ENCODE results near the gene BSCL2. TPM values are rescaled to one million over a fixed set of nuclear protein-coding genes. Genes with fewer than 3 reads are reported as not detected.
"Not testable (repeated sequence)": the region's sequence is repeated elsewhere in the genome, so short reads cannot be mapped to it uniquely, and the experiment has no call there.

BSCL2 gene
- total and polyA plus RNA-seq, 4 donors = 22.3 to 61.8 (median 35.1) TPM

DNA sequence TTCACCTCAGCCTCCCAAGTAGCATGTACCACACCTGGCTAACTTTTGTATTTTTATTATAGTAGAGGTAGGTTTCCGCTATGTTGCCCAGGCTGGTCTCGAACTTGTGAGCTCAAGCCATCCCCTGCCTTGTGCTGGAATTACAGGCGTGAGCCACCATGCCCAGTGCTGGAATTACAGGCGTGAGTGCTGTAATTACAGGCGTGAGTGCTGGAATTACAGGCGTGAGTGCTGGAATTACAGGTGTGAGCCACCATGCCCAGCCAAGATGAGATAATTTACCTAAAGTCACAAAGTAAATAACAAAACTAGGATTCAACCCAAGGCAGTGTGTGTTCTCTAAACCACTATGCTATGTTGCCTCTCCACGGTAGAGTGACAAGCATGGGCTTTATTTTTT is 24.7 kb downstream of the BSCL2 start:
- no peak overlapping the region for H3K27ac ChIP-seq (ENCODE audit: low read depth in 1 of 2, low read length in 2 of 2)
- no peak for DNase-seq
- no peaks in the 10 kb centered on the region for H3K27me3 ChIP-seq (ENCODE audit: control insufficient read depth in 1 of 2, insufficient read depth in 2 of 2, low read length in 1 of 2)
- no peak for ATAC-seq (ENCODE audit: low FRiP score)
- no peaks in the 10 kb centered on the region for H3K9me3 ChIP-seq (ENCODE audit: control insufficient read depth, low read length)
- no peaks in the 10 kb centered on the region for H3K36me3 ChIP-seq (ENCODE audit: control insufficient read depth in 1 of 2, insufficient read depth in 2 of 2, low read length in 1 of 2)
- no peak overlapping the region for H3K4me3 ChIP-seq (ENCODE audit: low read length in 2 of 2)
- H3K4me1 ChIP-seq (ENCODE audit: control insufficient read depth in 1 of 2, insufficient read depth in 2 of 2, low read length in 2 of 2) = no peaks in the 10 kb centered on the region
- 88 to 90% methylated on average over 7 of the region's 7 CpGs for WGBS, 2 donors
- intact Hi-C loops (cut with DNase I) = no loop called here

DNA sequence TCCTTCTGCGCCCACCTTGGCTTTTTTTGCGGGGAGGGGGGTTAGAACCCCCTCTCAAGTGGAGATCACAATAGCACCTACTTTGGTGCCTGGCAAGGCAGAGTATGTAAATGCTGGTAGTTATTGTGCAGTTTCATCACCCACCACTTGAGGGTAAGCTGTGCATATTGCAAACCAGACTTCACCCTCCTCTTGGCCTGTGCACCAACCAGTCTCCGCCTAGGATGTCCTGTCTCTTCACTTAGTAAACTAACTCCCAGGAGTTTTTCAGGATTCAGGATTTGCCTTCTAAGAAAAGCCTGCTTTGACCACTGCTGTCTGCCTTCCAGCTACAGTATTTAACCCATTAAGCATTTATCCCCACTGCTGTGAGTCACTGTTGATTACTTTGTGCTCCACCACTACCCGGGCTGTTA is 26.4 kb downstream of the BSCL2 start:
- no peak for DNase-seq
- Histone ChIP-seq H3K27me3 (ENCODE audit: control insufficient read depth in 1 of 2, insufficient read depth in 2 of 2, low read length in 1 of 2) (no peaks in the 10 kb centered on the region), H3K4me1 (ENCODE audit: control insufficient read depth in 1 of 2, insufficient read depth in 2 of 2, low read length in 2 of 2) (no peaks in the 10 kb centered on the region), H3K4me3 (ENCODE audit: low read length in 2 of 2) (no peak overlapping the region), H3K9me3 (ENCODE audit: control insufficient read depth, low read length) (no peaks in the 10 kb centered on the region), H3K36me3 (ENCODE audit: control insufficient read depth in 1 of 2, insufficient read depth in 2 of 2, low read length in 1 of 2) (peaks cover 0 to 3% of the 10 kb centered on the region in 2 donors), H3K27ac (ENCODE audit: low read depth in 1 of 2, low read length in 2 of 2) (no peak overlapping the region)
- intact Hi-C loops (cut with DNase I) = no loop called here
- 58 to 59% methylated on average over 4 of the region's 4 CpGs for WGBS, 2 donors
- ATAC-seq (ENCODE audit: low FRiP score) = peak; percentile 72

DNA sequence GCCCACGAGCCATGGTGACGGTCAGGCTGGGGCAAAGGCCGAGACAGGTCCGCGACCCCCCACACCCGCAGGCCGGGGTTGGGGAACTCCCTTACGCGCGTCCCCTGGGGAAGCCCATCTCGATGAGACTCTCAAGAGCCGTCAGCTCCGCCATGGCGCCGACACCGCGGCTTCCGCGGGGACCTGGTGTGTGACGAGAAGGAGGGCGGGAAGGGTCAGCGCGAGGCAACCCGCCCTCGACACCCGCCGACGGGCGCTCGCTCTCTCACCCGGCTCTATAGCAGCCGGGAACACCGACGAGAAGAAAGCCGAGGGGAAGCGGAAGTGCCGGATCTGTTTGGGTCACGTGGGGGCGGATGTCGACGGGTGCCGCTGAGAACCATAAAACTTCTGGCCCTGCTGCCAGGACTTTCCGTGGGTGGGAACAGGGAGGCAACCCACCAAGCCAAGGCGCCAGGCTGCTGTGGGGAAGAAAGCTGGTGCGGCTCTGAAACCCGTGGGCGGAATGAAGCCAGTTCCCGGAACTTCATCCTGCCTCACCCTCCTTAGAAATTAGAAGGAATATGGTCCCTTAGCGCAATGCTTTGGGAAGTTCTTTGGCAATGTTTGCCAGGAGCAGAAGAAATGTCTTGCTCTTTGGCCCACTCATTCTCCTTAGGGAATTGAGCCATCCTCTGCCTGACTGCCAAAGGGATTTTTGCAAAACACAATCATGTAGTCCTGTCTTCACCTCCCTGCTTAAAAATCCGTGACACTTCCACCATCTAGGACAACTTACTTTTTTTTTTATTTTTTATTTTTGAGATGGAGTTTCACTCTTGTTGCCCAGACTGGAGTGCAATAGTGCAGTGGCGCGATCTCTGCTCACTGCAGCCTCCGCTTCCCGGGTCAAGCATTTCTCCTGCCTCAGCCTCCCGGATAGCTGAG is 28.2 kb downstream of the BSCL2 start, which contains the start of gene UBXN1:
Gene UBXN1 (minus strand): TSS at position 304 of the 927 bp plus-strand sequence. CDS start 150 bp downstream, at position 154.
- ATAC-seq (ENCODE audit: low FRiP score) (peak; percentile 95), DNase-seq (peak; percentile 95 to 97)
- Histone ChIP-seq H3K4me1 (ENCODE audit: control insufficient read depth in 1 of 2, insufficient read depth in 2 of 2, low read length in 2 of 2) (no peaks in the 10 kb centered on the region), H3K36me3 (ENCODE audit: control insufficient read depth in 1 of 2, insufficient read depth in 2 of 2, low read length in 1 of 2) (peaks cover 0 to 3% of the 10 kb centered on the region in 2 donors), H3K27ac (ENCODE audit: low read depth in 1 of 2, low read length in 2 of 2) (peak within 1 kb of the TSS; percentile 68 to 93), H3K9me3 (ENCODE audit: control insufficient read depth, low read length) (no peaks in the 10 kb centered on the region), H3K27me3 (ENCODE audit: control insufficient read depth in 1 of 2, insufficient read depth in 2 of 2, low read length in 1 of 2) (no peaks in the 10 kb centered on the region), H3K4me3 (ENCODE audit: low read length in 2 of 2) (peak within 1 kb of the TSS; percentile 87 to 88)
- 2 to 3% methylated on average over 55 of the region's 55 CpGs for WGBS, 2 donors
- intact Hi-C loops (cut with DNase I) = no loop called here

DNA sequence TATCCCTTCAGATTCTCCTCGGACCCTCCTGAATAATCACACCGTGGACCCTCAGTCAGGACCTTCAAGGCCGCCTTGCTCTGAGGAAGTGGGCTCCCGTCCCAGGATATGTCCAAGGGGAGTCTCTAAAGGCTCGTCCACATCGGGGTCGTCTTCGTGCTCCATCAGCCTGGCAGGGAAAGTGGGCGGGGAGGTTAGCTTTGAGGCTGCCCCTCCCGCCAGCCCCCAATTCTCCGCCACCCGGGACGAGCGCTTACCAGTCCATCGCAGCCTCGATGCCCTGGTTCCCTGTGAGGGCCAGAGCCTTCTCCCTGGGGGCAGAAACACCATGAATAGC is 28.8 kb downstream of the BSCL2 start:
- Histone ChIP-seq H3K4me1 (ENCODE audit: control insufficient read depth in 1 of 2, insufficient read depth in 2 of 2, low read length in 2 of 2) (no peaks in the 10 kb centered on the region), H3K36me3 (ENCODE audit: control insufficient read depth in 1 of 2, insufficient read depth in 2 of 2, low read length in 1 of 2) (peaks cover 0 to 3% of the 10 kb centered on the region in 2 donors), H3K4me3 (ENCODE audit: low read length in 2 of 2) (peak overlapping the region; percentile 87 to 88), H3K27ac (ENCODE audit: low read depth in 1 of 2, low read length in 2 of 2) (peak overlapping the region; percentile 68 to 93), H3K9me3 (ENCODE audit: control insufficient read depth, low read length) (no peaks in the 10 kb centered on the region), H3K27me3 (ENCODE audit: control insufficient read depth in 1 of 2, insufficient read depth in 2 of 2, low read length in 1 of 2) (no peaks in the 10 kb centered on the region)
- intact Hi-C loops (cut with DNase I) = no loop called here
- 3% methylated on average over 16 of the region's 16 CpGs for WGBS, 2 donors
- ATAC-seq (ENCODE audit: low FRiP score) (peak; percentile 20), DNase-seq (no peak)

DNA sequence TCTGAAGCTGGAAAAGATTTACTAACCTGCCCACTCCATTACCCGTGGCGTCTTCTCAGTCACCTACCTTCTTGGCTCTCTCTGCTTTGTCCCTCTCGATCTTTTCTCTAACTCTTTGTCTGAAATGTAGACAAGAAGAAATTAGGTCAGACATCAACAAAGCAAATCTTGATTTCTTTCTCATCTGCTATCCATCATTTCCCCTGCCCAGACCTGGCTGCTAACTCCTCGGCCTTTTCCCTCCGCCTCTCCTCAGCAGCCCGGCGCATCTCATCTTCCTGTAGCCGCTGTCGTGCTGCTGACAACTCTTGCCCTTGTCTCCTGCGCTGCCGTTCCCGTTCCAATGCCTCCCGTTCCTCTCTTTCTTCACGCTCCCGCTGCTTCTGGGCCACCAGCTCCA is 29.5 kb downstream of the BSCL2 start:
- Histone ChIP-seq H3K9me3 (ENCODE audit: control insufficient read depth, low read length) (no peaks in the 10 kb centered on the region), H3K4me3 (ENCODE audit: low read length in 2 of 2) (no peak overlapping the region), H3K4me1 (ENCODE audit: control insufficient read depth in 1 of 2, insufficient read depth in 2 of 2, low read length in 2 of 2) (no peaks in the 10 kb centered on the region), H3K27me3 (ENCODE audit: control insufficient read depth in 1 of 2, insufficient read depth in 2 of 2, low read length in 1 of 2) (no peaks in the 10 kb centered on the region), H3K36me3 (ENCODE audit: control insufficient read depth in 1 of 2, insufficient read depth in 2 of 2, low read length in 1 of 2) (peaks cover 0 to 3% of the 10 kb centered on the region in 2 donors), H3K27ac (ENCODE audit: low read depth in 1 of 2, low read length in 2 of 2) (no peak overlapping the region)
- DNase-seq (no peak), ATAC-seq (ENCODE audit: low FRiP score) (no peak)
- 82 to 85% methylated on average over 15 of the region's 15 CpGs for WGBS, 2 donors
- intact Hi-C loops (cut with DNase I) = no loop called here

DNA sequence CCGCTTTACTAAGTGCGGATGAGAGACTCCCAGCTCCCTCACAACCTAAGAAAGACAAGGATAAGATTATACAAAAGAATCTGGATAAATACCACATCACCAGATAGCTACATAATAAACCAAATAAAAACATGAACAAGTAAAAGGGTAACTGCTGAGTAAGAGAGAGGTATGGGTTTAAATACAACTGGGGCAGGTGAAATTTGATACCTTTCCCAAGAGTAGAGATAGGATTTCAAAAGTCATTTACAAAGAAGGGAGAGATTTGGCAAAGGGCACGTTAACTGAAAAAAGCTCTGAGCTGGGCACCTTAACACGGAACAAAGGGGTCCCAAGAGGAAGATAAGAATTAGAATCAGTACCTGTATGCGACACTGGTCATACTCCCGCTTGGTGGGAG is 30.1 kb downstream of the BSCL2 start:
- H3K4me3 ChIP-seq (ENCODE audit: low read length in 2 of 2) = no peak overlapping the region
- no peak for DNase-seq
- H3K9me3 ChIP-seq (ENCODE audit: control insufficient read depth, low read length) = no peaks in the 10 kb centered on the region
- H3K4me1 ChIP-seq (ENCODE audit: control insufficient read depth in 1 of 2, insufficient read depth in 2 of 2, low read length in 2 of 2) = no peaks in the 10 kb centered on the region
- WGBS, 2 donors = 76 to 81% methylated on average over 6 of the region's 6 CpGs
- peaks cover 0 to 3% of the 10 kb centered on the region in 2 donors for H3K36me3 ChIP-seq (ENCODE audit: control insufficient read depth in 1 of 2, insufficient read depth in 2 of 2, low read length in 1 of 2)
- intact Hi-C loops (cut with DNase I) = no loop called here
- no peak for ATAC-seq (ENCODE audit: low FRiP score)
- H3K27me3 ChIP-seq (ENCODE audit: control insufficient read depth in 1 of 2, insufficient read depth in 2 of 2, low read length in 1 of 2) = no peaks in the 10 kb centered on the region
- H3K27ac ChIP-seq (ENCODE audit: low read depth in 1 of 2, low read length in 2 of 2) = no peak overlapping the region

DNA sequence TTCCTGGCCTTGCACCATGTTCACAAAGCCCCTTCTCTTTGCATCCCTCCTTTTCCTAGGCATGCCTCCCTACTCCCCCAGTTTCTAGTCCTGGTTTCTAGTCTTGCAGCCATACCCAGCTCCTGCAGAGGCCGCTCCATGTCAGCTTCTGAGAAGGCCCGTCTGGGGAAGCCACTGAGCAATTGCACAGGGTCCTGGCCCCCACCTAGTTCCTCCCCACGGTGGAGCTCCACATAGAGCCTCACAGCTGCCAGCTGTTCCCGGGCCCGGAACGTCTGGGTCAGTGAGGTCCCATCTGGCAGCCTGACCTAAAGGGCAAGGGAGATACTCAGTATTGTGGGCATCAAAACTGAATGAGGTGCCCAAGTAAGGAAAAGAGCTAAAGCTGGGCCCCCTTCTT is 30.5 kb downstream of the BSCL2 start:
- H3K27me3 ChIP-seq (ENCODE audit: control insufficient read depth in 1 of 2, insufficient read depth in 2 of 2, low read length in 1 of 2) = no peaks in the 10 kb centered on the region
- no peaks in the 10 kb centered on the region for H3K9me3 ChIP-seq (ENCODE audit: control insufficient read depth, low read length)
- no peaks in the 10 kb centered on the region for H3K4me1 ChIP-seq (ENCODE audit: control insufficient read depth in 1 of 2, insufficient read depth in 2 of 2, low read length in 2 of 2)
- H3K27ac ChIP-seq (ENCODE audit: low read depth in 1 of 2, low read length in 2 of 2) = no peak overlapping the region
- intact Hi-C loops (cut with DNase I) = no loop called here
- WGBS, 2 donors = 51 to 54% methylated on average over 6 of the region's 6 CpGs
- DNase-seq = no peak
- peaks cover 0 to 3% of the 10 kb centered on the region in 2 donors for H3K36me3 ChIP-seq (ENCODE audit: control insufficient read depth in 1 of 2, insufficient read depth in 2 of 2, low read length in 1 of 2)
- no peak for ATAC-seq (ENCODE audit: low FRiP score)
- H3K4me3 ChIP-seq (ENCODE audit: low read length in 2 of 2) = no peak overlapping the region

DNA sequence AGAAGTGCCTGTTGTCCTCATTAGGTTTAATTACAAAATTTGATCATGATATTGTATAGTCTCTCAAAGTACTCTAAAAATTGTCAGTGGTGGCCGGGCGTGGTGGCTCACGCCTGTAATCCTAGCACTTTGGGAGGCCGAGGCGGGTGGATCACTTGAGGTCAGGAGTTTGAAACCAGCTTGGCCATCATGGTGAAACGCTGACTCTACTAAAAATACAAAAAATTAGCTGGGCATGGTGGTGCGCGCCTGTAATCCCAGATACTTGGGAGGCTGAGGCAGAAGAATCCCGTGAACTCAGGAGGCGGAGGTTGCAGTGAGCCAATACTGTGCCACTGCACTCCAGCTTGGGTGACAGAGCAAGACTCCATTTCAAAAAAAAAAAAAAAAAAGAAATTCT is 31.8 kb downstream of the BSCL2 start:
- 91% methylated on average over 10 of the region's 10 CpGs for WGBS, 2 donors
- H3K27ac ChIP-seq (ENCODE audit: low read depth in 1 of 2, low read length in 2 of 2); intact Hi-C loops (cut with DNase I); H3K27me3 ChIP-seq (ENCODE audit: control insufficient read depth in 1 of 2, insufficient read depth in 2 of 2, low read length in 1 of 2); ATAC-seq (ENCODE audit: low FRiP score); H3K4me3 ChIP-seq (ENCODE audit: low read length in 2 of 2); H3K36me3 ChIP-seq (ENCODE audit: control insufficient read depth in 1 of 2, insufficient read depth in 2 of 2, low read length in 1 of 2); H3K9me3 ChIP-seq (ENCODE audit: control insufficient read depth, low read length); DNase-seq; H3K4me1 ChIP-seq (ENCODE audit: control insufficient read depth in 1 of 2, insufficient read depth in 2 of 2, low read length in 2 of 2): not testable (repeated sequence)

DNA sequence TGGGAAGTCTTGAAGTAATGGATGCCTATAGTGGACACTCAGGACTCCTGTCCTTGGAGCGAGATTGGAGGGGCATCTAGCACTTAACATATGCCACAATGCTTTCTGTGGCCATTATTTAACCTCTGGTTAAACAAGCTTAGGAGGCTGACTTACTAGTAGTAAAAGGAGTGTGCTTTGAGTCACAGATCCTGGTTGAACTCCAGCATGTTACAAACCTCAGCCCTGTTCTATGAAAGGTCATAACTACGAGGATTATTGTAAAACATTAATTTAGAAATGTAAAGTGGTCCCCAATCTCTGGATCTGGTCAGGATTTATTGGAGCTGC is 34.1 kb downstream of the BSCL2 start:
- WGBS, 2 donors = 76 to 81% methylated on average over 2 of the region's 2 CpGs
- intact Hi-C loops (cut with DNase I) = loop anchor here in 1 of 2 donors (5.0 kb wide), 1 partner anchor 34 kb away; the partner anchor contains the start of genes BSCL2 and GNG3
- DNase-seq = no peak
- Histone ChIP-seq H3K9me3 (ENCODE audit: control insufficient read depth, low read length) (no peaks in the 10 kb centered on the region), H3K27me3 (ENCODE audit: control insufficient read depth in 1 of 2, insufficient read depth in 2 of 2, low read length in 1 of 2) (no peaks in the 10 kb centered on the region), H3K4me3 (ENCODE audit: low read length in 2 of 2) (no peak overlapping the region), H3K4me1 (ENCODE audit: control insufficient read depth in 1 of 2, insufficient read depth in 2 of 2, low read length in 2 of 2) (no peaks in the 10 kb centered on the region), H3K36me3 (ENCODE audit: control insufficient read depth in 1 of 2, insufficient read depth in 2 of 2, low read length in 1 of 2) (peaks cover 0 to 3% of the 10 kb centered on the region in 2 donors), H3K27ac (ENCODE audit: low read depth in 1 of 2, low read length in 2 of 2) (no peak overlapping the region)
- no peak for ATAC-seq (ENCODE audit: low FRiP score)
